ENCODE measurements around the gene KRT4. TPM values are rescaled to one million over a fixed set of nuclear protein-coding genes. Genes with fewer than 3 reads are reported as not detected.
"Not testable (repeated sequence)": the region's sequence is repeated elsewhere in the genome, so short reads cannot be mapped to it uniquely, and the experiment has no call there.

Gene KRT4
- total and polyA plus RNA-seq, 12 donors: 2.5 TPM; not detected in 11

DNA sequence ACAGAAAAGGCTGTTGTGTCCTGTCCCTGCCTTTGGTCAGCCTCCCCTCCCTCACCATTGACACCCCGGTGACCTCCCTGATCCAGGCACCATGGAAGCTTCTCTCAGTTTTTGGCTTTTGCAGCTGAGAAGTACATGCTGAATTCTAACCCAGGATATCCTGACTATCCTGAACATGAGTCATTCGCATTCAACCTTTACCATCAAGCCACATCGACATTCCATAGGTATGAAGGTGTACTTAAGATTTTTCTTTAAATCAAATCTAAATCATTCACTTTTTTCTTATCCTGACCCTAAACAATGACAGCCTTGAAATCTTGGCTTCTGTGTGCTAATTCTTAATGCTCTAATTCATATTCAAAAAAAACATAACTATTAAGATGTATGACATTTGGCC lies 43.6 kb upstream of the KRT4 start:
- Histone ChIP-seq H3K4me3 (no peak overlapping the region), H3K27me3 (peaks cover 0 to 7% (median 0%) of the 10 kb centered on the region in 7 donors), H3K36me3 (no peaks in the 10 kb centered on the region), H3K4me1 (peaks cover 0 to 3% (median 0%) of the 10 kb centered on the region in 9 donors), H3K9me3 (peaks cover 0 to 7% (median 0%) of the 10 kb centered on the region in 11 donors), H3K27ac (no peak overlapping the region)
- ATAC-seq (no peak), DNase-seq (no peak)
- 94 to 96% methylated on average over 3 of the region's 3 CpGs for WGBS, 2 donors
- intact Hi-C loops (cut with DNase I): no loop called here
- TF ChIP-seq, protein P1, sequence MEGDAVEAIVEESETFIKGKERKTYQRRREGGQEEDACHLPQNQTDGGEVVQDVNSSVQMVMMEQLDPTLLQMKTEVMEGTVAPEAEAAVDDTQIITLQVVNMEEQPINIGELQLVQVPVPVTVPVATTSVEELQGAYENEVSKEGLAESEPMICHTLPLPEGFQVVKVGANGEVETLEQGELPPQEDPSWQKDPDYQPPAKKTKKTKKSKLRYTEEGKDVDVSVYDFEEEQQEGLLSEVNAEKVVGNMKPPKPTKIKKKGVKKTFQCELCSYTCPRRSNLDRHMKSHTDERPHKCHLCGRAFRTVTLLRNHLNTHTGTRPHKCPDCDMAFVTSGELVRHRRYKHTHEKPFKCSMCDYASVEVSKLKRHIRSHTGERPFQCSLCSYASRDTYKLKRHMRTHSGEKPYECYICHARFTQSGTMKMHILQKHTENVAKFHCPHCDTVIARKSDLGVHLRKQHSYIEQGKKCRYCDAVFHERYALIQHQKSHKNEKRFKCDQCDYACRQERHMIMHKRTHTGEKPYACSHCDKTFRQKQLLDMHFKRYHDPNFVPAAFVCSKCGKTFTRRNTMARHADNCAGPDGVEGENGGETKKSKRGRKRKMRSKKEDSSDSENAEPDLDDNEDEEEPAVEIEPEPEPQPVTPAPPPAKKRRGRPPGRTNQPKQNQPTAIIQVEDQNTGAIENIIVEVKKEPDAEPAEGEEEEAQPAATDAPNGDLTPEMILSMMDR (IDR thresholded peaks at IDR 0.05): no peak

DNA sequence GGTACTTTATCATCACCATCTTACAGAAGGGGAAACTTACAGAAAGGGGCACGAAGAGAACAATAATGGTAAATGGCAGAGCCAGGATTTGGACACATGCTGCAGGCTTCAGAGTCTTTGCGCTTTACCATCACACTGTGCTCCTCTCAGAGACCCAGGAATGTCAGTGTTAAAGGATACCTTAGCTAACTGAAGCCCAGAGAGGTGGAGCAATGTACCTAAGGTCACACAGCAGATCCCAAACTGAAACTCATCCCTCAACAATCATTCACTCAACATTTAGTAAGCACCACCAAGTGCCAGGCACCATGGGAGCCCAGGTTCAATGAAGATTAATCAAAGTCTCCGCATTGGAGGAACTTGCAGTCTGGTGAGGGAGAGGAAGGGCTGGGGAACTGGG lies 42.9 kb upstream of the KRT4 start:
- intact Hi-C loops (cut with DNase I): no loop called here
- Histone ChIP-seq H3K4me1 (peaks cover 0 to 3% (median 0%) of the 10 kb centered on the region in 9 donors), H3K27ac (no peak overlapping the region), H3K9me3 (peaks cover 0 to 7% (median 0%) of the 10 kb centered on the region in 11 donors), H3K4me3 (no peak overlapping the region), H3K27me3 (peaks cover 0 to 13% (median 0%) of the 10 kb centered on the region in 7 donors), H3K36me3 (no peaks in the 10 kb centered on the region)
- 94% methylated on average over 3 of the region's 3 CpGs for WGBS, 2 donors
- DNase-seq (no peak), ATAC-seq (no peak)
- TF ChIP-seq, protein P1 (IDR thresholded peaks at IDR 0.05): no peak

DNA sequence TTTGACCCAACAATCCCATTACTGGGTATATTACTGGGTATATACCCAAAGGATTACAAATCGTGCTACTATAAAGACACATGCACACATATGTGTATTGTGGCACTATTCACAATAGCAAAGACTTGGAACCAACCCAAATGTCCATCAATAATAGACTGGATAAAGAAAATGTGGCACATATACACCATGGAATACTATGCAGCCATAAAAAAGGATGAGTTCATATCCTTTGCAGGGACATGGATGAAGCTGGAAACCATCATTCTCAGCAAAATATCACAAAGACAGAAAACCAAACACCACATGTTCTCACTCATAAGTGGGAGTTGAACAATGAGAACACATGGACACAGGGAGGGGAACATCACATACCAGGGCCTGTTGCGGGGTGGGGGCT lies 42.2 kb upstream of the KRT4 start:
- peaks cover 0 to 13% (median 0%) of the 10 kb centered on the region in 7 donors for H3K27me3 ChIP-seq
- H3K36me3 ChIP-seq; DNase-seq; H3K27ac ChIP-seq; H3K9me3 ChIP-seq; H3K4me3 ChIP-seq; ATAC-seq; intact Hi-C loops (cut with DNase I); H3K4me1 ChIP-seq: not testable (repeated sequence)
- 95 to 97% methylated on average over 2 of the region's 2 CpGs for WGBS, 2 donors

DNA sequence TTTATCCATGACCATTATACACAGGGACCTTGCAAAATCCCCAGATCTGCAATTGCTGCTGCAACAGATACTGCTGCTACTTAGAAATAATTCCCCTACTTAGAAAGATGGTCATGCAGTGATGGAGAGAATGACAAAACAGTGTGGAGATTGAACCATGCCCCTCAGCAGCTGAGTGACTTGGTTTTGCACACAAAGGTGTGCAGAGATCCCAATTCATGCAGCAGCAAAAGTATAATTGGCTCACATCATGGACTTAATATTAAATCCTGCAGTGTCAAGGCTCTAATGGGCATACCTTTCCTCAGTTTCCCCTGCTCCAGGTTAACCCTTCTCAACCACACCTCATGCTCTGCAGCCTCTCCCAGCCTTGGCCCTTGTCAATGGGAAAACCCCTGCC lies 37.9 kb upstream of the KRT4 start:
- H3K27me3 ChIP-seq: peaks cover 0 to 39% (median 6%) of the 10 kb centered on the region in 7 donors
- TF ChIP-seq, protein P1 (IDR thresholded peaks at IDR 0.05): no peak
- DNase-seq (no peak), ATAC-seq (no peak)
- peaks cover 0 to 7% (median 0%) of the 10 kb centered on the region in 11 donors for H3K9me3 ChIP-seq
- H3K27ac ChIP-seq: no peak overlapping the region
- H3K4me1 ChIP-seq: no peaks in the 10 kb centered on the region
- no peaks in the 10 kb centered on the region for H3K36me3 ChIP-seq
- intact Hi-C loops (cut with DNase I): no loop called here
- H3K4me3 ChIP-seq: no peak overlapping the region

DNA sequence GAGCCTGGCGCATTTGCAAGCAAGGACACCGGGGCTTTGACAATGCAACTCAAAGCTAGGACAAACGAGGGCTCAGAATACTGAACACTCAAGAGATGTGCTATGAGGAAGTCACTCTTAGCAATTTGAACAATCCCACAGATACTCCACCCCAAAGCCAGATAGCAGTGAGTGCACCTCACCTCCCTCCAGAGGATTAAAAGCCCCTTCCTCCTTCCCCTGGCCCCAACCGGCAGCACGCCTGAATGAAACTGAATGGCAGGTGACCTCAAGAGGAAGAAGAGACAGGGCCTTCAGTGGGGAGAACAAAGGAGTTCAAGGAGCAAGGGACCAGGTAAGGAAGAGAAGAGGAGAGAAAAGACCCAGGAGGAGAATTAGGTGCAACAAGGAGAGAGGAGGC lies 36.8 kb upstream of the KRT4 start:
- Histone ChIP-seq H3K27me3 (peaks cover 0 to 34% (median 6%) of the 10 kb centered on the region in 7 donors), H3K4me1 (no peaks in the 10 kb centered on the region), H3K4me3 (no peak overlapping the region), H3K36me3 (no peaks in the 10 kb centered on the region), H3K27ac (no peak overlapping the region), H3K9me3 (peaks cover 0 to 7% (median 0%) of the 10 kb centered on the region in 11 donors)
- intact Hi-C loops (cut with DNase I): no loop called here
- TF ChIP-seq, protein P1 (IDR thresholded peaks at IDR 0.05): no peak
- ATAC-seq (no peak), DNase-seq (no peak)
- 79 to 86% methylated on average over 5 of the region's 5 CpGs for WGBS, 2 donors

Data from heart right ventricle (tissue), 16 donors.